ENCODE results near the gene DNM3.

DNM3 gene

GRCh38 chr1:171919891-171920887, 78.9 kb downstream of the DNM3 start:
- DNase-seq (ENCODE audit: low read depth), result no peak

- no peak for DNase-seq (ENCODE audit: low read depth)
These were observed 81.7 kb downstream of the DNM3 start for GRCh38 chr1:171922999-171923398.

GRCh38 chr1:171929121-171929520, 87.8 kb downstream of the DNM3 start:
- DNase-seq (ENCODE audit: low read depth), result no peak

GRCh38 chr1:171931752-171932151, 90.5 kb downstream of the DNM3 start:
- no peak for DNase-seq (ENCODE audit: low read depth)

- no peak for DNase-seq (ENCODE audit: low read depth)
These were observed 93.4 kb downstream of the DNM3 start for GRCh38 chr1:171934664-171935063.

- no peak for DNase-seq (ENCODE audit: low read depth)
These were observed 93.8 kb downstream of the DNM3 start for GRCh38 chr1:171935086-171935485.

GRCh38 chr1:171935664-171936063, 94.4 kb downstream of the DNM3 start:
- DNase-seq (ENCODE audit: low read depth), result no peak

GRCh38 chr1:171937938-171938337, 96.6 kb downstream of the DNM3 start:
- DNase-seq (ENCODE audit: low read depth), result no peak

- DNase-seq (ENCODE audit: low read depth), result no peak
These were observed 98.4 kb downstream of the DNM3 start for GRCh38 chr1:171939740-171940139.

- DNase-seq (ENCODE audit: low read depth), result no peak
These were observed 99.1 kb downstream of the DNM3 start for GRCh38 chr1:171940368-171940767.

GRCh38 chr1:171941920-171942319, 100.6 kb downstream of the DNM3 start:
- no peak for DNase-seq (ENCODE audit: low read depth)

- DNase-seq (ENCODE audit: low read depth), result no peak
These were observed 102.8 kb downstream of the DNM3 start for GRCh38 chr1:171943973-171944561.

GRCh38 chr1:171948511-171948910, 107.2 kb downstream of the DNM3 start:
- DNase-seq (ENCODE audit: low read depth), result no peak

GRCh38 chr1:171949316-171949715, 108.0 kb downstream of the DNM3 start:
- no peak for DNase-seq (ENCODE audit: low read depth)

GRCh38 chr1:171953835-171954234, 112.5 kb downstream of the DNM3 start:
- no peak for DNase-seq (ENCODE audit: low read depth)

- no peak for DNase-seq (ENCODE audit: low read depth)
These were observed 113.1 kb downstream of the DNM3 start for GRCh38 chr1:171954361-171954760.

GRCh38 chr1:171961861-171962260, 120.6 kb downstream of the DNM3 start:
- no peak for DNase-seq (ENCODE audit: low read depth)

GRCh38 chr1:171963762-171964161, 122.5 kb downstream of the DNM3 start:
- DNase-seq (ENCODE audit: low read depth), result no peak

- no peak for DNase-seq (ENCODE audit: low read depth)
These were observed 124.5 kb downstream of the DNM3 start for GRCh38 chr1:171965777-171966176.

GRCh38 chr1:171966426-171967220, 125.3 kb downstream of the DNM3 start:
- no peak for DNase-seq (ENCODE audit: low read depth)

- no peak for DNase-seq (ENCODE audit: low read depth)
These were observed 127.9 kb downstream of the DNM3 start for GRCh38 chr1:171969226-171969625.

GRCh38 chr1:171969813-171970212, 128.5 kb downstream of the DNM3 start:
- no peak for DNase-seq (ENCODE audit: low read depth)

GRCh38 chr1:171972846-171973245, 131.5 kb downstream of the DNM3 start:
- no peak for DNase-seq (ENCODE audit: low read depth)
